HL-60/S4 treated with phorbol 12-myristate 13-acetate at 8.2 ng/mL for 4 days and 3 days (cell line): ENCODE data around the gene BBLN.
"Not testable (repeated sequence)": the region's sequence is repeated elsewhere in the genome, so short reads cannot be mapped to it uniquely, and the experiment has no call there.

ENCODE experiments used
- in situ Hi-C: fragments of 300-500 bp; cut with MboI; formaldehyde crosslinking; loops from 2 replicates; pipeline ENCODE4 v1.15.0; 2022; ENCODE audit warnings: low sequenced_read_pairs

Gene BBLN

GRCh38 chr9:128159784-128160602 is at the start of gene BBLN:
BBLN (plus strand) TSS chr9:128160265; CDS start chr9:128160408, 143 bp downstream.
- in situ Hi-C loops, result no loop called here

GRCh38 chr9:128111726-128112125 is 48.3 kb upstream of the BBLN start:
- in situ Hi-C loops, result not testable (repeated sequence)

GRCh38 chr9:128113526-128114325 is 46.3 kb upstream of the BBLN start:
- in situ Hi-C loops, result no loop called here

- in situ Hi-C loops, result no loop called here
Measured at GRCh38 chr9:128114326-128115186, 45.5 kb upstream of the BBLN start.

GRCh38 chr9:128115187-128116103 is 44.6 kb upstream of the BBLN start:
- in situ Hi-C loops, result no loop called here

- in situ Hi-C loops, result no loop called here
Measured at GRCh38 chr9:128116104-128117083, 43.7 kb upstream of the BBLN start.

- in situ Hi-C loops, result no loop called here
Measured at GRCh38 chr9:128117613-128118471, 42.2 kb upstream of the BBLN start.

GRCh38 chr9:128118472-128118857 is 41.6 kb upstream of the BBLN start:
- in situ Hi-C loops, result no loop called here

GRCh38 chr9:128118971-128119665 is 40.9 kb upstream of the BBLN start:
- in situ Hi-C loops, result no loop called here

GRCh38 chr9:128120061-128120740 is 39.9 kb upstream of the BBLN start:
- in situ Hi-C loops, result no loop called here

GRCh38 chr9:128120741-128121465 is 39.2 kb upstream of the BBLN start:
- in situ Hi-C loops, result no loop called here

- in situ Hi-C loops, result no loop called here
Measured at GRCh38 chr9:128121466-128121810, 38.6 kb upstream of the BBLN start.

- in situ Hi-C loops, result no loop called here
Measured at GRCh38 chr9:128121924-128122808, 37.9 kb upstream of the BBLN start.

GRCh38 chr9:128122809-128123175 is 37.3 kb upstream of the BBLN start:
- in situ Hi-C loops, result no loop called here

- in situ Hi-C loops, result no loop called here
Measured at GRCh38 chr9:128123451-128124080, 36.5 kb upstream of the BBLN start.
